Measurements from ENCODE around the gene NGF. TPM values are rescaled to one million over a fixed set of nuclear protein-coding genes. Genes with fewer than 3 reads are reported as not detected.

NGF gene
- total and polyA plus RNA-seq, 9 of the 15 experiments (the other 6 are each of a cell fraction or from before 2014, with no cell fraction given): not detected

- WGBS (ENCODE audit: insufficient coverage, low coverage, missing lambda C conversion rate): 1% methylated on average over 8 of the region's 8 CpGs
- H3K79me2 ChIP-seq (ENCODE audit: control insufficient read depth, insufficient read depth, low read length): no peaks in the 10 kb centered on the region
- ATAC-seq: no peak
- ChIA-PET POLR2A (interaction anchor here (0.6 to 1.0 kb wide), 2 partner anchors 15 to 1791 kb away, joined by 3 to 4 read pairs; no protein-coding TSS in a partner anchor), CTCF (ENCODE audit: low intra/inter-chr PET ratio) (no interaction called here)
- H3K36me3 ChIP-seq (ENCODE audit: control insufficient read depth, insufficient read depth, low read length): no peaks in the 10 kb centered on the region
- no TSS peak for BruUV-seq (replicated peaks)
- peaks cover 3 to 5% of the 10 kb centered on the region in 2 experiments; a peak in 1 of 5 replicates for H3K27me3 ChIP-seq (ENCODE audit: control insufficient read depth in 2 of 2, insufficient read depth in 2 of 2, low read length in 2 of 2)
- in situ Hi-C loops (cut with MboI): no loop called here
- no peaks in the 10 kb centered on the region for H4K20me1 ChIP-seq (replicated peaks; ENCODE audit: control insufficient read depth, insufficient read depth, low read length)
- H3K9ac ChIP-seq (ENCODE audit: insufficient read depth in 1 of 2, low read depth in 2 of 2, low read length in 2 of 2): no peak overlapping the region
- H2AFZ ChIP-seq (ENCODE audit: low read depth, low read length): no peak overlapping the region
- H3K27ac ChIP-seq (ENCODE audit: extremely low read depth, low read depth, low read length): no peak overlapping the region
- H3K4me3 ChIP-seq: no peak overlapping the region
- H3K9me3 ChIP-seq (replicated peaks; ENCODE audit: control insufficient read depth, insufficient read depth, low read depth, low read length): no peaks in the 10 kb centered on the region
- H3K9me1 ChIP-seq (ENCODE audit: control insufficient read depth, insufficient read depth, low read length): no peaks in the 10 kb centered on the region
- no peak for FAIRE-seq
- no peak overlapping the region for H3K4me2 ChIP-seq (ENCODE audit: insufficient read depth, low read length)
- no peak for DNase-seq (ENCODE audit: extremely low read depth in 1 of 4, low spot score in 3 of 4)
- intact Hi-C loops (cut with micrococcal nuclease): no loop called here
- H3K4me1 ChIP-seq (replicated peaks in 1 of 2; ENCODE audit: control insufficient read depth in 2 of 2, insufficient read depth in 2 of 2, low read length in 2 of 2): no peaks in the 10 kb centered on the region
- TF ChIP-seq HMGN3 (IDR thresholded peaks at IDR 0.05; ENCODE audit: borderline replicate concordance, extremely low read depth, insufficient read length, low read depth, low read length) (no peak), PRDM10 (IDR thresholded peaks at IDR 0.05; ENCODE audit: partially characterized antibody) (no peak), TAF1 (IDR thresholded peaks at IDR 0.05; ENCODE audit: control insufficient read depth, extremely low read depth, insufficient read depth, low read length, severe bottlenecking) (no peak), NR2C2 (CRISPR knock-in tag; IDR thresholded peaks at IDR 0.05) (no peak), NR2C2 (tag; IDR thresholded peaks at IDR 0.05) (no peak), CHAMP1 (IDR thresholded peaks at IDR 0.05) (no peak), PCBP1 (IDR thresholded peaks at IDR 0.05; ENCODE audit: low read depth, low read length, poor library complexity, severe bottlenecking) (no peak), PRPF4 (IDR thresholded peaks at IDR 0.05; ENCODE audit: insufficient read depth, low read depth, low read length, poor library complexity, severe bottlenecking) (no peak), SRSF3 (IDR thresholded peaks at IDR 0.05; ENCODE audit: insufficient read depth, low read length) (no peak), SMAD4 (CRISPR knock-in tag; conservative IDR thresholded peaks at IDR 0.05) (no peak), KLF10 (CRISPR knock-in tag; IDR thresholded peaks at IDR 0.05) (no peak), RBM17 (IDR thresholded peaks at IDR 0.05; ENCODE audit: borderline replicate concordance, low read depth, low read length) (no peak), GTF2E2 (tag; IDR thresholded peaks at IDR 0.05) (no peak)
Measured at GRCh38 chr1:115324649-115325420, 13.2 kb downstream of the NGF start.
